K562 (cell line): ENCODE data around the gene SMG1. TPM values are rescaled to one million over a fixed set of nuclear protein-coding genes. Genes with fewer than 3 reads are reported as not detected.
A peak's percentile ranks its signal among the peaks of the same experiment; 100 is the strongest.

Experiments used
- ARID2 ChIP-seq: fragments of 450-650 bp; IDR thresholded peaks from 2 replicates; pipeline ENCODE4 v1.6.1; 2017; ENCODE audit warnings: antibody characterized with exemption, mild to moderate bottlenecking
- CEBPB ChIP-seq: fragments of 450-650 bp; IDR thresholded peaks from 2 replicates; pipeline ENCODE4 v1.6.1; 2016; ENCODE audit warnings: missing genetic modification characterization, missing compliant biosample characterization
- CSDE1 ChIP-seq, 2 experiments: fragments of 450-650 bp; IDR thresholded peaks; 2 replicates each; pipeline ENCODE4 v1.6.1; 2016; ENCODE audit warnings: mild to moderate bottlenecking in 1 of 2
- DACH1 ChIP-seq: fragments of 450-650 bp; IDR thresholded peaks from 2 replicates; pipeline ENCODE4 v1.6.1; 2018; ENCODE audit not compliant: partially characterized antibody
- EP400 ChIP-seq: fragments of 450-650 bp; IDR thresholded peaks from 2 replicates; pipeline ENCODE4 v1.6.1; 2017; ENCODE audit warnings: antibody characterized with exemption, mild to moderate bottlenecking, moderate library complexity
- ETS2 ChIP-seq: IDR thresholded peaks from 2 replicates; pipeline ENCODE4 v1.6.1; 2016; ENCODE audit warnings: borderline replicate concordance, missing genetic modification characterization, mild to moderate bottlenecking, moderate library complexity, missing compliant biosample characterization; ENCODE audit not compliant: poor library complexity, severe bottlenecking
- EWSR1 ChIP-seq: fragments of 450-650 bp; IDR thresholded peaks from 2 replicates; pipeline ENCODE4 v1.6.1; 2018; ENCODE audit warnings: borderline replicate concordance, mild to moderate bottlenecking, low read depth, moderate library complexity; ENCODE audit not compliant: partially characterized antibody
- FOXM1 ChIP-seq, 2 experiments: fragments of 450-650 bp in 1 of 2; sonication (generic) in 1 of 2; formaldehyde crosslinking in 1 of 2; IDR thresholded peaks; 2 replicates each; pipeline versions ENCODE4 v1.6.1 to v1.9.0; 2017 to 2022; ENCODE audit warnings: low read depth in 2 of 2, mild to moderate bottlenecking in 2 of 2, missing genetic modification reagents in 1 of 2, moderate library complexity in 1 of 2
- MCM5 ChIP-seq: fragments of 450-650 bp; IDR thresholded peaks from 2 replicates; pipeline ENCODE4 v1.6.1; 2016; ENCODE audit warnings: low read depth
- MTA3 ChIP-seq: fragments of 450-650 bp; formaldehyde crosslinking; IDR thresholded peaks from 2 replicates; pipeline ENCODE4 v1.6.1; 2017; ENCODE audit warnings: mild to moderate bottlenecking, borderline replicate concordance
- NR2F6 ChIP-seq: fragments of 450-650 bp; formaldehyde crosslinking; IDR thresholded peaks from 2 replicates; pipeline ENCODE4 v1.4.0; 2020; ENCODE audit warnings: mild to moderate bottlenecking
- SP2 ChIP-seq: IDR thresholded peaks from 2 replicates; pipeline ENCODE4 v1.6.1; 2011; ENCODE audit warnings: mild to moderate bottlenecking, low read depth, low read length, moderate library complexity; ENCODE audit not compliant: poor library complexity, severe bottlenecking; ENCODE audit errors: extremely low read depth
- SREBF2 ChIP-seq: sonication (generic); formaldehyde crosslinking; IDR thresholded peaks from 2 replicates; pipeline ENCODE4 v1.4.0; 2020; ENCODE audit warnings: mild to moderate bottlenecking, missing genetic modification reagents
- ZBTB17 ChIP-seq: fragments of 450-650 bp; formaldehyde crosslinking; IDR thresholded peaks from 2 replicates; pipeline ENCODE4 v1.4.0; 2020; ENCODE audit warnings: mild to moderate bottlenecking
- ZC3H4 ChIP-seq: sonication (generic); formaldehyde crosslinking; IDR thresholded peaks from 2 replicates; pipeline ENCODE4 v1.9.0; 2021; ENCODE audit warnings: missing genetic modification reagents, borderline replicate concordance
- ZNF282 ChIP-seq: sonication (generic); formaldehyde crosslinking; IDR thresholded peaks from 2 replicates; pipeline ENCODE4 v1.8.1; 2023; ENCODE audit warnings: missing genetic modification reagents
- ZNF384 ChIP-seq: IDR thresholded peaks from 2 replicates; pipeline ENCODE4 v1.6.1; 2012; ENCODE audit warnings: low read depth, low read length, improper control_type of control experiment
- ZNF431 ChIP-seq: sonication (generic); formaldehyde crosslinking; IDR thresholded peaks from 2 replicates; pipeline ENCODE4 v1.8.0; 2022; ENCODE audit warnings: mild to moderate bottlenecking, missing genetic modification reagents
- ZNF780A ChIP-seq: fragments of 250-450 bp; sonication (Bioruptor Pico); IDR thresholded peaks from 2 replicates; pipeline ENCODE4 v1.5.0; 2021; ENCODE audit warnings: mild to moderate bottlenecking
- ZNF785 ChIP-seq: fragments of 250-450 bp; sonication (Bioruptor Pico); IDR thresholded peaks from 2 replicates; pipeline ENCODE4 v1.4.0; 2020; ENCODE audit warnings: mild to moderate bottlenecking
- polyA plus RNA-seq, 8 experiments: library from polyadenylated mRNA; depleted of rRNA in 4 of 8; stranded (reverse) in 5 of 8; unstranded in 3 of 8; fragments of >200 nt; fragmentation: Nextera tagmentation in 2 of 8; fragmentation: Illumina TruSeq in 1 of 8; extraction: Ambion mirVana in 2 of 8; extraction: Trizol in 1 of 8; gene quantifications; 2 replicates each; pipeline versions ENCODE4 v1.2.1 to v1.2.3, GENCODE V29; 2011 to 2014; ENCODE audit warnings: inconsistent platforms in 1 of 8, missing spikeins in 1 of 8
- total RNA-seq, 7 experiments: library from RNA; depleted of rRNA in 6 of 7; stranded (reverse); fragments of >200 nt in 6 of 7; fragmentation: Illumina TruSeq in 2 of 7; extraction: Trizol in 2 of 7; gene quantifications; 2 replicates each; pipeline versions ENCODE4 v1.2.1 to v1.2.3, GENCODE V29; 2011 to 2021; ENCODE audit warnings: low replicate concordance in 1 of 7
- TF ChIP-seq, protein P1 (sequence below): sonication (generic); IDR thresholded peaks from 2 replicates; pipeline ENCODE4 v1.6.1; 2016
- TF ChIP-seq, protein P2 (sequence below), 2 experiments: fragments of 450-650 bp in 1 of 2; IDR thresholded peaks; 2 replicates each; pipeline ENCODE4 v1.6.1; 2011 to 2017; ENCODE audit warnings: low read depth in 2 of 2, antibody characterized with exemption in 1 of 2, borderline replicate concordance in 1 of 2, low read length in 1 of 2, mild to moderate bottlenecking in 1 of 2, mixed read lengths in 1 of 2; ENCODE audit not compliant: control insufficient read depth in 1 of 2
- TF ChIP-seq, protein P3 (sequence below): fragments of 450-650 bp; formaldehyde crosslinking; IDR thresholded peaks from 2 replicates; pipeline ENCODE4 v1.4.0; 2020; ENCODE audit warnings: mild to moderate bottlenecking, moderate library complexity

Gene SMG1
- total and polyA plus RNA-seq, 9 of the 15 experiments (the other 6 are each of a cell fraction or from before 2014, with no cell fraction given): 3.4 to 54.8 (median 32.0) TPM

DNA sequence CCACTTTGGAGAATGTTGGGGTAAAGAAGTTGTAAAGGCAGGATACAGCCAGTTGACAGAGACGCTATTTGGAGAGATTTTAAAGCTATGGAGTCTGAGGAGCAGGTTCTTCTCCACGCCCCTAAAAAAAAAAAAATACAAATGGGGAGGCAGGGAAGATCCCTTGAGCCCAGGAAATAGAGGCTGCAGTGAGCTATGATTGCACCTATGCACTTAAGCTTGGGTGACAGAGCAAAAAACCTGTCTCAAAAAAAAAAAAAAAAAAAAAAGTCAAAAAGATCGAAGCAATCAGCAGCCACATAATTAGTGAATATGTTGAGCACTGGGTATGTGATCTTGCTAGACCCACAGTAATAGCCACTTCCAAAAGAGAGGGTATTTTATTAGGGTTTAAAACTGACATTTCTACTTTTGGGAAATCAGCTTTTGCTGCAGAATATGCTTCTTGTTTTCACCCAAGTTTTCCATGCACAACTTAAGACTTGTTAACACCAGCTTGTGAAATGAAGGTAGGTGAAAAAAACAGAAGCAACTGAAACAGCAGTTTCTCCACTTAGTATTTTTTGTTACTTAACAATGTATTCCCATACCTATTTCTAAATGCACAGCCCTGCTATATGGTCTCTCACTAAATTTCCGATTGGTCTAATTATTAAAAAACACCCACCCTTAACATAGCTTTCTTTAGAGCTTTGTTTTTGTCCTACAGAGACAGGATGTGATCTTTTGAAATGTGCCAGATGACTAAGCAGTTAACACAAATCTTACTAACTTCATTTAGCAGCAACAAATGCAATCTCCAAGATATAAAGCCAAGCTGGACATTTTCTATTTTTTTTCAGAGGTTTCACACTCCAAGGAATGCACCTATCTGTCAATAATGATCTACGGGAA lies 122.4 kb downstream of the SMG1 start (continued):
- peak; percentile 21; the same call in 1 of the 2 replicates for TF ChIP-seq EP400
- peak; percentile 77; the same call in 1 of the 2 replicates for TF ChIP-seq ZNF384
- TF ChIP-seq, protein P1, sequence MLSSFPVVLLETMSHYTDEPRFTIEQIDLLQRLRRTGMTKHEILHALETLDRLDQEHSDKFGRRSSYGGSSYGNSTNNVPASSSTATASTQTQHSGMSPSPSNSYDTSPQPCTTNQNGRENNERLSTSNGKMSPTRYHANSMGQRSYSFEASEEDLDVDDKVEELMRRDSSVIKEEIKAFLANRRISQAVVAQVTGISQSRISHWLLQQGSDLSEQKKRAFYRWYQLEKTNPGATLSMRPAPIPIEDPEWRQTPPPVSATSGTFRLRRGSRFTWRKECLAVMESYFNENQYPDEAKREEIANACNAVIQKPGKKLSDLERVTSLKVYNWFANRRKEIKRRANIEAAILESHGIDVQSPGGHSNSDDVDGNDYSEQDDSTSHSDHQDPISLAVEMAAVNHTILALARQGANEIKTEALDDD: 0 out of 2 replicates have a peak, but pooled peaks have one; percentile 17
- TF ChIP-seq SP2: no peak
- no peak for TF ChIP-seq MCM5
- no peak for TF ChIP-seq CEBPB (tag)
- no peak for TF ChIP-seq ZNF780A
- TF ChIP-seq ZBTB17 (CRISPR knock-in tag): no peak
- TF ChIP-seq DACH1: no peak
- no peak for TF ChIP-seq ZNF282 (CRISPR knock-in tag)
- TF ChIP-seq ZC3H4 (CRISPR knock-in tag): no peak
- no peak for TF ChIP-seq EWSR1
- no peak for TF ChIP-seq ZNF785 (CRISPR knock-in tag)
- 0 out of 2 replicates have a peak, but pooled peaks have one; percentile 0 for TF ChIP-seq ARID2
- TF ChIP-seq MTA3: no peak
- no peak for TF ChIP-seq SREBF2 (CRISPR knock-in tag)
- TF ChIP-seq, protein P2, sequence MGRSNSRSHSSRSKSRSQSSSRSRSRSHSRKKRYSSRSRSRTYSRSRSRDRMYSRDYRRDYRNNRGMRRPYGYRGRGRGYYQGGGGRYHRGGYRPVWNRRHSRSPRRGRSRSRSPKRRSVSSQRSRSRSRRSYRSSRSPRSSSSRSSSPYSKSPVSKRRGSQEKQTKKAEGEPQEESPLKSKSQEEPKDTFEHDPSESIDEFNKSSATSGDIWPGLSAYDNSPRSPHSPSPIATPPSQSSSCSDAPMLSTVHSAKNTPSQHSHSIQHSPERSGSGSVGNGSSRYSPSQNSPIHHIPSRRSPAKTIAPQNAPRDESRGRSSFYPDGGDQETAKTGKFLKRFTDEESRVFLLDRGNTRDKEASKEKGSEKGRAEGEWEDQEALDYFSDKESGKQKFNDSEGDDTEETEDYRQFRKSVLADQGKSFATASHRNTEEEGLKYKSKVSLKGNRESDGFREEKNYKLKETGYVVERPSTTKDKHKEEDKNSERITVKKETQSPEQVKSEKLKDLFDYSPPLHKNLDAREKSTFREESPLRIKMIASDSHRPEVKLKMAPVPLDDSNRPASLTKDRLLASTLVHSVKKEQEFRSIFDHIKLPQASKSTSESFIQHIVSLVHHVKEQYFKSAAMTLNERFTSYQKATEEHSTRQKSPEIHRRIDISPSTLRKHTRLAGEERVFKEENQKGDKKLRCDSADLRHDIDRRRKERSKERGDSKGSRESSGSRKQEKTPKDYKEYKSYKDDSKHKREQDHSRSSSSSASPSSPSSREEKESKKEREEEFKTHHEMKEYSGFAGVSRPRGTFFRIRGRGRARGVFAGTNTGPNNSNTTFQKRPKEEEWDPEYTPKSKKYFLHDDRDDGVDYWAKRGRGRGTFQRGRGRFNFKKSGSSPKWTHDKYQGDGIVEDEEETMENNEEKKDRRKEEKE (IDR thresholded peaks at IDR 0.05; ENCODE audit: borderline replicate concordance in 1 of 2, control insufficient read depth in 1 of 2, low read depth in 2 of 2, low read length in 1 of 2): no peak
- no peak for TF ChIP-seq ETS2 (tag)
- TF ChIP-seq CSDE1 (IDR thresholded peaks at IDR 0.05): no peak
- no peak for TF ChIP-seq ZNF431 (CRISPR knock-in tag)
- TF ChIP-seq, protein P3, sequence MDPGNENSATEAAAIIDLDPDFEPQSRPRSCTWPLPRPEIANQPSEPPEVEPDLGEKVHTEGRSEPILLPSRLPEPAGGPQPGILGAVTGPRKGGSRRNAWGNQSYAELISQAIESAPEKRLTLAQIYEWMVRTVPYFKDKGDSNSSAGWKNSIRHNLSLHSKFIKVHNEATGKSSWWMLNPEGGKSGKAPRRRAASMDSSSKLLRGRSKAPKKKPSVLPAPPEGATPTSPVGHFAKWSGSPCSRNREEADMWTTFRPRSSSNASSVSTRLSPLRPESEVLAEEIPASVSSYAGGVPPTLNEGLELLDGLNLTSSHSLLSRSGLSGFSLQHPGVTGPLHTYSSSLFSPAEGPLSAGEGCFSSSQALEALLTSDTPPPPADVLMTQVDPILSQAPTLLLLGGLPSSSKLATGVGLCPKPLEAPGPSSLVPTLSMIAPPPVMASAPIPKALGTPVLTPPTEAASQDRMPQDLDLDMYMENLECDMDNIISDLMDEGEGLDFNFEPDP (CRISPR knock-in tag): no peak
- no peak for TF ChIP-seq NR2F6 (CRISPR knock-in tag)
- TF ChIP-seq FOXM1 (IDR thresholded peaks at IDR 0.05; ENCODE audit: low read depth): peak; percentile 96
- TF ChIP-seq FOXM1 (CRISPR knock-in tag; IDR thresholded peaks at IDR 0.05; ENCODE audit: low read depth): no peak
